Measurements from ENCODE around the gene RWDD4.
A peak's percentile ranks its signal among the peaks of the same experiment; 100 is the strongest.

RWDD4 gene

DNA sequence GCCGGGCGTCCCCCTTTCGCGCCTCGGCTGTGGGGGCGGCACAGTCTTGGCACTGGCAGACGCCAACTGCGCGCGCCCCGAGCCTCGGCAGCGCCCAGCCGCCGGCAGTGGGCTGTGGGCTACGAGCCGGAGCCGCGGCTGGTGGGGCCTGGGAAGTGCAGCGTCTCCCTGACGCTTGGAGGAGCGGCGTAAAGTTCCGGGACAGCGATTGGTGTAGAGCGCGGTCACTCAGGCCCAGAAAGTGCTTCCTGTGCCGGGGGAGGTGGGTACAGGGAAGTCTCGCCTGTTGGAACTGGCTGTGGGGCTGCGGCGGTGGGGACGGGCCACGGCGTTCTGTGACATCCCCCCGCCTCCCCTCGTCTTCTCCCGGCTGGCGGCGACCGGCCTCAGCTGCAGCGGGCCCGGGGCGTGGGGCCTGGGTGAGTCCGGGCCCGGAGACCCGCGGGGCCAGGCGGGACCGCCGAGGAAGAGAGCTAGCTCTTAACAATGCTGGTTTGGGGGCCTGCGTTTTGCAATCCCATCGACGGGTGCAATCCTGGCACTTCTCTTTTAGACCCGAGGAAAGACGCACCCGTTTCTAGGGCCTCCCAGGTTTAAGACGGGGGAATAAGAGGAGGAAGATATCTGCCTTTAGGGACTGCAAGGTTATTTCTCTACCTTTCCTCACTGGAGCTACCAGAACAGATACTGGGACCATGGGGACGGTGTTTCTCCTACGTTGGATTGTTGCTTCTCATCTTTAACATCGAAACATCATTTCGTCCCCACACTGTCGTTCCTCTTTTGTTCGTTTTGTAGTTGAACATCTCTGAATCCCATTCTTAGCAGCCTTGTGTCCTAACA, at the start of gene RWDD4, which contains the start of gene TRAPPC11:
RWDD4 (minus strand) TSS at position 157 of the 843 bp plus-strand sequence. CDS start 233 bp downstream, outside the sequence.
TRAPPC11 (plus strand) TSS at position 265 of the 843 bp plus-strand sequence. CDS start 4,575 bp downstream, outside the sequence.
- TF ChIP-seq, protein P1, sequence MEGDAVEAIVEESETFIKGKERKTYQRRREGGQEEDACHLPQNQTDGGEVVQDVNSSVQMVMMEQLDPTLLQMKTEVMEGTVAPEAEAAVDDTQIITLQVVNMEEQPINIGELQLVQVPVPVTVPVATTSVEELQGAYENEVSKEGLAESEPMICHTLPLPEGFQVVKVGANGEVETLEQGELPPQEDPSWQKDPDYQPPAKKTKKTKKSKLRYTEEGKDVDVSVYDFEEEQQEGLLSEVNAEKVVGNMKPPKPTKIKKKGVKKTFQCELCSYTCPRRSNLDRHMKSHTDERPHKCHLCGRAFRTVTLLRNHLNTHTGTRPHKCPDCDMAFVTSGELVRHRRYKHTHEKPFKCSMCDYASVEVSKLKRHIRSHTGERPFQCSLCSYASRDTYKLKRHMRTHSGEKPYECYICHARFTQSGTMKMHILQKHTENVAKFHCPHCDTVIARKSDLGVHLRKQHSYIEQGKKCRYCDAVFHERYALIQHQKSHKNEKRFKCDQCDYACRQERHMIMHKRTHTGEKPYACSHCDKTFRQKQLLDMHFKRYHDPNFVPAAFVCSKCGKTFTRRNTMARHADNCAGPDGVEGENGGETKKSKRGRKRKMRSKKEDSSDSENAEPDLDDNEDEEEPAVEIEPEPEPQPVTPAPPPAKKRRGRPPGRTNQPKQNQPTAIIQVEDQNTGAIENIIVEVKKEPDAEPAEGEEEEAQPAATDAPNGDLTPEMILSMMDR (IDR thresholded peaks at IDR 0.05; ENCODE audit: insufficient read depth, low read length, missing control alignments): peak; percentile 7
- POLR2A ChIA-PET: interaction anchor here (1.0 kb wide), 1 partner anchor 195 kb away, joined by 6 read pairs; no protein-coding TSS in a partner anchor
- DNase-seq (ENCODE audit: low read depth, low spot score): peak; percentile 95
- H3K4me3 ChIP-seq (ENCODE audit: low read depth, low read length): peak within 1 kb of the TSS; percentile 55
- CTCF ChIA-PET: interaction anchor here (0.7 to 1.2 kb wide), 5 partner anchors 11 to 189 kb away, joined by 3 to 4 read pairs (median 4); no protein-coding TSS in a partner anchor

DNA sequence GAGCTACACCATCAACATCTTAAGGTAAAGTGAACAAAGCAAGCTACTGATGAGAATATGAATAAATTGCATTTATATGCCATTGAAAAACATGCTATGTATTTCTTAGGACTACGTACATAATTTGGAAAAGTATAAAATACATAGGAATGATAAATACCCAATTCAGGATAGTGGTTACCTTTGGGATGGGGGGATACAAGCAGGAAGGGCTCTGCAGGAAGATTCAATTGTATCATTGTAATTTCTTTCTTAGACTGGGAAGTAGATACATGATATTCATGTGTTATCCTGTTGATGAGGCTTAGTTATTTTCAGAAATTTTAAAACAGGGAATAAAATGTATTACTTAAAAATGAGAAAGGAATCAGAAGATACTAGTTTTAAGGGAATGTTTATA, 43.5 kb upstream of the RWDD4 start:
- POLR2A ChIA-PET: no interaction called here
- TF ChIP-seq, protein P1 (IDR thresholded peaks at IDR 0.05; ENCODE audit: insufficient read depth, low read length, missing control alignments): no peak
- no peak for DNase-seq (ENCODE audit: low read depth, low spot score)
- H3K4me3 ChIP-seq (ENCODE audit: low read depth, low read length): no peak overlapping the region
- CTCF ChIA-PET: no interaction called here

DNA sequence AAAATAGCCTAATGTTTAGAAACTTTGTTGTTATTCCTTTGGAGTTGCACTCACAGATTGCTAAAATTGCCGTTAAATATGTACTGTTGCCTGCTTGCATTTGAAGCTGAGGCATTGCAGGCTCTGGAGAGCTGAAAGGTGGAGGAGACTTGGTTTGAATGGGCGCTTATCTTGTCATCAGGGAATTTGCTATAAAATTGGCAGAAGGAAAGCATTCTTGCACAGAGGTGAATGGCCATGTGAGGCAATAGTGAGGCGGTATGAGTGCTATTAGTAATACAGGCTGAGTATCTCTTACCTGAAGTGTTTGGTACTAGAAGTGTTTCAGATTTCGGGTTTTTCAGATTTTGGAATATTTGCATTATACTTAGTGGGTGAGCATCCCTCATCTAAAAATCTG, 41.4 kb upstream of the RWDD4 start:
- ChIA-PET CTCF (no interaction called here), POLR2A (no interaction called here)
- H3K4me3 ChIP-seq (ENCODE audit: low read depth, low read length): no peak overlapping the region
- no peak for DNase-seq (ENCODE audit: low read depth, low spot score)
- TF ChIP-seq, protein P1 (IDR thresholded peaks at IDR 0.05; ENCODE audit: insufficient read depth, low read length, missing control alignments): no peak

DNA sequence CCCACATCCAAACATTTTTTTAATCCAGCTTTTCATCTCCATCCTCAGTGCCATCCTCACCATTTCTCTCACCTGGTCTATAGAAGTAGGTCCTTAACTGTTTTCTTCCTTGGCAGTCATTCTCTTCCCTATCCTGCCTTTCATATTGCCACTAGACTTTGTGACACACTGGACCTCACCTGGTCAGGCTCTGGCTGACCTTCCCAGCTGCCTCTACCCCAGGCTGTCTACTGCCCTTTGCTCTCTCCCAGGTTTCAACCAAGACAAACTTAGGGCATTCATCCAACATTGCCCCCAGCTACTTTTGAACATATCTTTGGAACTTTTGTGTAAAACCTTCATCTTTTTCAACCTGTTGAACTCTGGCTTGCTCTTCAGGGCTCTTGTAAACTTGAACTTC, 39.9 kb upstream of the RWDD4 start:
- POLR2A ChIA-PET: no interaction called here
- H3K4me3 ChIP-seq (ENCODE audit: low read depth, low read length): no peak overlapping the region
- CTCF ChIA-PET: no interaction called here
- no peak for DNase-seq (ENCODE audit: low read depth, low spot score)
- TF ChIP-seq, protein P1 (IDR thresholded peaks at IDR 0.05; ENCODE audit: insufficient read depth, low read length, missing control alignments): no peak

DNA sequence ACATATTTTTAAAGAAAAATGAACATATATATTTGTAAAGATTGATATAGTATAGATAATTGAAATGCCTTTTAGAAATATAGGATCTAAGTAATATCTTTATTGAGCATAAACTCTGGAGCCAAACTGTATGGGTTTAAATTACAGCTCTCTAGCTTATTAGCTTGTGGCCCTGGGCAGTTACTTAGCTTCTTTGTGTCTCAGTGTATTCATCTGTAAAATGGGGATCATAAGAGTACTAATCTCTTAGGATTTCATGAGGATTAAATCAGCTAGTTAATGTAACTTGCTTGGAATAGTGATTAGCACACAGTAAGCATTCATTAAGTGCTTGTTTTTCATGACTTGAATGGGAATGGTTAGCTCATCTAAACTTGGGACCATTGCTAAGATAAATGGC, 32.9 kb upstream of the RWDD4 start:
- ChIA-PET POLR2A (no interaction called here), CTCF (interaction anchor here (1.3 kb wide), 1 partner anchor 12 kb away, joined by 4 read pairs; no protein-coding TSS in a partner anchor)
- TF ChIP-seq, protein P1 (IDR thresholded peaks at IDR 0.05; ENCODE audit: insufficient read depth, low read length, missing control alignments): no peak
- DNase-seq (ENCODE audit: low read depth, low spot score): no peak
- H3K4me3 ChIP-seq (ENCODE audit: low read depth, low read length): no peak overlapping the region

DNA sequence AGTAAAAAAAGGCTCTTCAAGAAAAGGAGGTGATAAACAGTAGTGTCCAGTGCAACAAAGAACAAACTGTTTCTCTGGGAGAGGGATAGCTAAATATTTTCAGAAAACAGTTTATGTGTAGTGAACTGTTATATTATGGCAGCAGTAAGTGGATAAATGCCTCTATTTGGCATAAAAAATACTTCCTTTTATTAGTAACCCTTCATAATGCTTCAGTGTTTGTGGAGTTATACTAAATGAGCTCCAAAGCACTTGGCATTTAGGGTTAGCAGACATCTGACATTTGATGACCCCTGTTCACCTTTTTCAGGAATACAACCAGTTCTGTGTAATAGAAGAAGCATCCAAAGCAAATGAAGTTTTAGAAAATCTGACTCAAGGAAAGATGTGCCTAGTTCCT, 32.0 kb upstream of the RWDD4 start:
- TF ChIP-seq, protein P1 (IDR thresholded peaks at IDR 0.05; ENCODE audit: insufficient read depth, low read length, missing control alignments): no peak
- ChIA-PET CTCF (interaction anchor here (1.3 kb wide), 1 partner anchor 13 kb away, joined by 4 read pairs; no protein-coding TSS in a partner anchor), POLR2A (no interaction called here)
- no peak overlapping the region for H3K4me3 ChIP-seq (ENCODE audit: low read depth, low read length)
- DNase-seq (ENCODE audit: low read depth, low spot score): no peak

All from AG04449 (cell line).